NAMALWA (cell line): ENCODE data around the gene FIZ1.
"Not testable (repeated sequence)": the region's sequence is repeated elsewhere in the genome, so short reads cannot be mapped to it uniquely, and the experiment has no call there.

Experiments
- DNase-seq: peaks from one replicate; pipeline ENCODE4 v3.0.0-alpha.2; 2015; ENCODE audit warnings: low spot score

The FIZ1 gene

DNA sequence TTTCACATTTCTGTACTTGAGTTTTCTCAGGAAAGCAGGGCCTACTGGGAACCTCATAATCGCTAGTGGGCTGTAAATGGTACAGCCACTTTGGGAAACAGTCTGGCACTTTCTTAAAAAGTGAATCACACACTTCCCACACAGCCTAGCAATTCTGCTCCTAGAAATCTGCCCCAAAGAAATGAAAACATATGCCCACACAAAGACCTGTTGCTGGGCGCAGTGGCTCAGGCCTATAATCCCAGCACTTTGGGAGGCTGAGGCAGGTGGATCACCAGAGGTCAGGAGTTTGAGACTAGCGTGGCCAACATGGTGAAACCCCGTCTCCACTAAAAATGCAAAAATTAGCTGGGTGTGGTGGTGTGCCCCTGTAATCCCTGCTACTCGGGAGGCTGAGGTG, 29.8 kb downstream of the FIZ1 start:
- not testable (repeated sequence) for DNase-seq

DNA sequence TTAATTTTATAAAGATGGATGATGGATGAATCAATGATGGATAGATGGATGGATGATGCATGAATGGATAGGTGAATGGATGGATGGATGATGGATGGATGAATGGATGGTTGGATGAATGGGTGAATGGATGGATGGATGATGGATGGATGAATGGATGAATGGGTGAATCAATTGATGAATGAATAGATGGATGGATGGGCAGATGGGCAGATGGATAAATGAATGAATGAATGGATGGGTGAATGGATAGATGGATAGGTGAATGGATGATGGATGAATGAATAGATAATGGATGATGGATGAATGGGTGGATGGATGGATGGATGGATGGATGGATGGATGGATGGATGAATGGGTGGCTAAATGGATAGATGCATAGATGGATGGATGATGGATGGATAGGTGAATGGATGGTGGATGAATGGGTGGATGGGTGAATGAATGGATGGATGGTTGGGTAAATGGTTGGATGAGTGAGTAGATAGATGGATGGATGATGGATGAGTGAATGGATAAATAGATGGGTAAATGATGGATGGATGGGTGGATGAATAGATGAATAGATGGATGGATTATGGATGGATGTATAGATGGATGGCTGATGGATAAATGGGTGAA, 31.5 kb downstream of the FIZ1 start:
- no peak for DNase-seq

DNA sequence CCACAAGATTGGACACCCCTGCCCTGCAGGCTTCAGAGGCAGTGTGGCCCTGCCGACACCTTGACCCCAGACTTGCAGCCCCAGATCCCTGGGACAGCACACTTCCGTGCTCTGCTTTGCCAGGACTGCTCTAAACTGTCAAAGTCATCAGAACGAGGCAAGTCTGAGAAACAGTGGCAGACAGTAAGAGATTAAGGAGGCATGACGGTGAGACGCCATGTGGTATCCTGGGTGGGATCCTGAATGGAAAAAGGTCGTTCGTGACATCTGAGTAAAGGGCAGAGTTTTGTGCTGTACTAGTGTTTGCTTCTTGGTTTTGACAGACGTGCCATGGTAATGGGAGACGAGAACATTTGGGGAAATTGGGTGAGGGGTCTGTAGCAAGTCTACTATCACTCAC, 32.5 kb downstream of the FIZ1 start:
- DNase-seq, result no peak

DNA sequence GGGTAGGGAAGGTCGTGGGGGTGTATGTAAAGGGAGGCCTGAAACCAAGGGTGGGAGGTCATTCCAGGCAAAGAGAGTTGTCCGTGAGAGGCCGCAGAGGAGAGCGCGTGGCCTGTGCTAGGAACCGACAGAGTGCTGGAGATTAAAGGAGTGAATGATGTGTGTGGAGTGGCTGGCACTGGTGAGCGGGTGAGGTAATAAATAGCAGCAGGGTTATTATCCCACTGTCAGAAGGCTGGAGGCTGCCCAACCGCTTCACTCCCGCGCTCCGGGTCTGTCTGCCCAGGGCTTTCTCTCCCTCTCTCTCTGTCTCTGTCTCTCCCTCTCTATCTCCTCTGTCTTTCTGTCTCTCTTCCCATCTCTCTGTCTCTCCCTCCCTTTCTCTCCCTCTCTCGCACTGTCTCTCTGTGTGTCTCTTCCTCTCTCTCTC, 36.0 kb downstream of the FIZ1 start:
- no peak for DNase-seq

DNA sequence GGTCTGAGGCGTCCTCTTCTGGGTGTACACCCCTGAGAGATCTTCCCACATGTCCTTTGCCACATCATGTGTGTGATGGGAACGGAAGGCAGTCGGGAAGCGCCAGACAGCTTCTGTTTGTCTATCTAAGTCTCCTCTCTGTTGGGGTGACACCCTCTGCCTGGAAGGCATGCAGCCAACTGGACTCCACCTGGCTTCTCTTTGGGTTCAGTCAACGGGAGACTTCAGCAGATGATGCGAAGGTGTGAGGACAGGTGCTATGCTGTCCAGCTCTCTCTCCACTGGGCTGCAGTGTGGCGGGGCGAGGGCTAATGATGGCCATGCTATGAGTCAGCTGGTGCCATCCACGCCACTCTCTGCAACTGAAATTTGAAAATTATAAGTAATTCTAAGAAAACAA, 39.6 kb downstream of the FIZ1 start:
- no peak for DNase-seq

DNA sequence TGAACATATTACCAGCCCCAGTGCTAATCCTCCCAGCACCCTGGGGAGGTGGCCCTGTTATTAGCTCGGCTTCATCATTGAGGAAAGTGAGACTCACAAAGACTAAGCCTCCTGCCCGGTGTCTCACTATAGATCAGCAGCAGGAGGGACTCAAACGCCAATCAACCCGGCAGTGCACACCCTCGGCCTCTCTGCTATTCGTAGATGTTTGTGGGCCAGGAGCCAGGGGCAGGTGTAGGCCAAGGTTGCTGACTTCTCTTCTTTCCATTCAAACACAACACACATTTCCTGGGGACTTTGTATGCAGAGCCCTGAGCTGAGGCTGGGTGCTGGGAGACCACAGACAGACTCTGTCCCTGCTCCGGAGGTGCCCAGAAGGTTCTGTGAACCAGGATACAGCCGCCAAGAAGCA, 44.6 kb downstream of the FIZ1 start:
- DNase-seq, result no peak

DNA sequence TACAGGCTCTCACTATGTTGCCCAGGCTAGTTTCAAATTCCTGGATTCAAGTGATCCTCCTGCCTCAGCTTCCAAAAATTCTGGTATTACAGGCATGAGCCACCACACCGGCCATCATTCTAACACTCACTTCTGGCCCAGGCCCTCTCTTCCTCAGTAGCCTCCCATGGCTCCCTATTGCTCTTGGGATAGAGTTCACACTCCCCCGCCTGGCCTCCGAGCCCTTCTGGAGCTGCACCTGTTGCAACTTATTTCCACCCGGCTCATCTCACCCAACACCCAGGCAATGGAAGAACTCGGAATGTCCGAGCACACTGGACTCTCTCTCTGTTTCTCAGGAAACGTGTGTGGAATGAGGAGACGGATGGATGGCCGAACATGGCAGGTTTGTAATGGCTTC, 45.0 kb downstream of the FIZ1 start:
- no peak for DNase-seq

DNA sequence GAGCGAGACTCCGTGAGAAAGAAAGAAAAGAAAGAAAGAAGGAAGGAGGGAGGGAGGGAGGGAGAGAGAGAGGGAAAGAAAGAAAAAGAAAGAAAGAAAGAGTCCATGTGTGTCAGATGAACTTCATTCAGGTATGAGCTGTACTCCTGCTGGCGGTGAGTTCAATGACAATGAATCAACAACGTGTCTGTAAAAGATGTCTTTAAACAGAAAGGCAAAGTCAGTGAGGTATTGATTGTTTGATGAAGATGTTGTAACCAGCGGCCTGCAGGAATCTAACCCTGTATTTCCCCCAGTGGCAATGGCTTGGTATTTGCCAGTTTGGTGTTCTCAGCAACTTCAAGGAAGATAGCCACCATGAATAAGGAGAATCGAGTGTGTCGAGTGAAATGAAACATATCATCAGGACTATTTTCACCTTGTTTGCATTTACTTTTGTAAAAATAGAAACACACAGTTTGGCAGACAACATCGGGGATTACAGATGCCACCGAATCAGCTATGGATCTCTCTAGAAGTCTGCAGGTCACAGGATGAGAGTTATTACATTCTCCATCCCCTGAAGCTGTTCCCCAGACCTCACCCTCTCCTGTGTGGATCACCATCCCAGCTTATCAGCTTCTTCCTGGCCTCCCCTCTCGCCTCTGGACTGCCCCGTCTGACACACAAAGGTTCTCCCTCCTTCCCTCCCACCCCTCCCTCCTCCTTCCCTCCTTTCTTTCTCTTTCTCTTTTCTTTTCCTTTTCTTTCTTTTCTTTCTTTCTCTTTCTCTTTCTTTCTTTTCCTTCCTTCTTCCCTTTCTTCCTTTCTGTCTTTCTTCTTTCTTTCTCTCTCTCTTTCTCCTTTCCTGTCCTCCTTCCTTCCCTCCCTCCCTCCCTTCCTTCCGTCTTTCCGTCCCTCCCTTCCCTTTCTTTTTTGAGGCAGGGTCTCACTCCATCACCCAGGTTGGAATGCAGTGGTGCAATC, 45.8 kb downstream of the FIZ1 start:
- no peak for DNase-seq

DNA sequence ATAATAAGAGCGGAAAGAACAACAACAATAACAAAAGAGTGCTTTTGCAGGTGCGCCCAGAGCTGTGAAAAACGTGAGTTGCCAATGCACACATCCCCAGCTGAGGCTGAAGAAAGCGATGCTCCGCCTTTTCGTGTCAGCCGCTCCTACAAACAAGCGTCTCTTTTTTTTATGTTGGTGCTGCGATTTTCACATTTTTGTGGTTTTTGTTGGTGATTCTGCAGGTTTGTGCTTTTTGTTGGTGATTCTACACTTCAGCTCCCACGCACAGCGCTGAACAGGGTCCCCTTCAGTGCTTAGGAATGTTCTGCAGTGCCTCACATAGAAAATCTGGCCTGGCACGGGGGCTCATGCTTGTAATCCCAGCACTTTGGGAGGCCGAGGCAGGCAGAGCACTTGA, 46.7 kb downstream of the FIZ1 start:
- no peak for DNase-seq

DNA sequence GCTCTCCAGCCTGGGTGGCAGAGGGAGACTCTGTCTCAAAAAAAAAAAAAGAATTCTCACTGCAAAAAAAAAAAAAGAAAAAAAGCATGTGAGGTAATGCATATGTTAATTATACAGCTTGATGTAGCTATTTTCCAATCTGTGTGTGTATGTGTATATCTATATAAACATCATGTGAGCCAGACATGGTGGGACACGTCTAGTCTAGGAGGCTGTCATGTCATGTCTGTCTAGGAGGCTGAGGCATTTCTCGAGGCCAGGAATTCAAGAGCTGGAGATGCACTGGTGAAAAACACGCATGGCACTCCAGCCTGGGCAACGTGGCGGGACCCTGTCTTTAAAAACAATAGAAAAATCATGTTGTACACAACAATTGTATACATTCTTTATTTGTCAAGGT, 47.1 kb downstream of the FIZ1 start:
- DNase-seq, result no peak

DNA sequence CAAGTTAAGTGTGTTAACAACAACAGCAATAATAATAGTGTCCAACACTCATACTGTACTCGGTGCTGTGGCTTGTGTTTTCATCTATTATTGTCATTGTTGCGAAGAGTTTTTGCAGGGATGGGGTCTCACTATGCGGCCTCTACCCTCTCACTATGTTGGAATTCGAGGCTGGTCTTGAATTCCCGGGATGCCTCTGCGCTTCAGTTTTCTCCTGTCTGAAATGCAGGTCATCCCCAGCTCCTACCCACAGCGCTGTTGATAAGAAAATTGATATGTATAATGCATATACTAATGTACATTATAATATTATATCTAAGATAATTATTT, 49.0 kb downstream of the FIZ1 start:
- DNase-seq, result no peak

DNA sequence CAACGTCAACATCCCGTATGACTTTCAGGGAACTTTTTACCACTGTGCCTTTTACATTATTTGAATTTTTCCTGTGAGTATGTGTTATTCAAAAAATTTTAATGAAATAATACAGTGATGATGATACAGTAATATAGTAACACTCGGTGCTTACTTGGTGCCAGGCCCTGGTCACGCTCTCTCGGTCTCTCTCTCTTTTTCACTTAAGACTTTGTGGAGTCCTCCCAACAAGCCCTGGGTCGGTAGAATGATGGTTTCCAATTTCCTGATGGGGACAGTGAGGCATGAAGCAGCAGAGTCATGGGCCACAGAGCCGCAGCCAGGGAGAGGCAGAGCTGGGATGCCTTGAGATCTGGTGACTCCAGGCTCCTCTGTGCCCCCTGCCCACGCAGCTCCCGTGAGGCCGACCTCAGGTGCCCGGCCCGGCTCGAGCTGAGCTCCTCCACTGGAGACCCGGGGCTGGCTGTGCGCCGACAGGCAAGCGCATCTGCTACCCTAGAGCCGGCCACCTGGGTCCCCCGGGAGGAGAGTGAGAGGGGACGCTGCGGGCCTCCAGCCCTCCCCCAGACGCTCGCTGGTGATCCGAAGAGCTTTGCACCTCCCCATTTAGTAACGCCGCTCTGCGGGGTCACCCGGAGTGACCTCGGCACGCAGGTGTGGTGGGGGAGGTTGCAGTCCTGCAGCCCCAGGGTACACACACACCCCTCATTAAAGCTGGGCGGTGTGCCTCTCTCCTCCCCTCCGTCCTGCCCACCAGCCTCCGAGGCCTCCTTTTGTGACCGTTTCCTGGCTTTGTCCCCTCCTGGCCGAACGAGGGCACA, 49.6 kb downstream of the FIZ1 start:
- peak; percentile 54 for DNase-seq

DNA sequence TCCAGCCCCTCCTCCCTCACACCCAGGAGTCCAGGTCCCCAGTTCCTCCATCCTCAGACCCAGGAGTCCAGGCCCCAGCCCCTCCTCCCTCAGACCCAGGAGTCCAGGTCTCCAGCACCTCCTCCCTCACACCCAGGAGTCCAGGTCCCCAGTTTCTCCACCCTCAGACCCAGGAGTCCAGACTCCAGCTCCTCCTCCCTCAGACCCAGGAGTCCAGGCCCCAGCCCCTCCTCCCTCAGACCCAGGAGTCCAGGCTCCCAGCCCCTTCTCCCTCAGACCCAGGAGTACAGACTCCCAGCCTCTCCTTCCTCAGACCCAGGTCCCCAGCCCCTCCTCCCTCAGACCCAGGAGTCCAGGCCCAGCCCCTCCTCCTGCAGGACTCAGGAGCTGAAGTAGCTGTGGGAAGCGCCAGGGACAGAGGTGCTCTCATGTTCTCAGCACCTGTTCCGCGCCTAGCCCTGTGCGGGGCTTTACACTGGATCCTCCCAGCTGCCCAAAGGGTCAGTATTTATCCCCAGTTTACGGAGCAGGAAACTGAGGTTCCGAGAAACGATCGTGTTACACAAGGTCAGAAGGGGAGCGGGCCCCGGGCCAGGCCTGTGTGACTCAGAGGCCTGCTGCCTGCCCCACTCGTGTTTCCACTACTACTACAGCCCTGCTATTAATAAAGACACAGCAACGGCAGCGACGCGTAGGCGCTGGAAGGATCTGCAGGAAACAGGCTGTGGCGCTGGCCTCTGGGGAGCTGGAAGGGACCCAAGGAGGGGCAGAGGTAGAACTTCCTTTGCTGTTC, 52.3 kb downstream of the FIZ1 start:
- no peak for DNase-seq

DNA sequence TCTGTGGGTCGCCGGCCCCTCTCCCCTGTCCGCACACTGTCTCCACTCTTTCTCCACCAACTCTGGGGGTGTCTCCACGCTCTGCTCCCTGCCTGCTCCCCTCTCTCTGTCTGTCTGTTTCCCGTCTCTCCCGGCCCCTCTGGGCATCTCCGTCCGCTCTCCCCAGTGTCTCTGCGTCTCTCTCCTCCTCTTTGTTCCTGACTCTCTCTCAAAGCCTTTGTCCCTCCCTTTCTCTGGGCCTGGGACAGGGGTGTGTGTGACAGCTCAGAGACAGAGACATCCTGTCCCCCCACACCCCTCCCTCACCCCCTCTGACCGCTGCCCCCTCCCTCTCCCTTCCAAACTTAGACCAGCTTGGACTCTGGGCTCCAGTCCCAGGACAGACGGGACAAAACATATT, 53.3 kb downstream of the FIZ1 start:
- no peak for DNase-seq

DNA sequence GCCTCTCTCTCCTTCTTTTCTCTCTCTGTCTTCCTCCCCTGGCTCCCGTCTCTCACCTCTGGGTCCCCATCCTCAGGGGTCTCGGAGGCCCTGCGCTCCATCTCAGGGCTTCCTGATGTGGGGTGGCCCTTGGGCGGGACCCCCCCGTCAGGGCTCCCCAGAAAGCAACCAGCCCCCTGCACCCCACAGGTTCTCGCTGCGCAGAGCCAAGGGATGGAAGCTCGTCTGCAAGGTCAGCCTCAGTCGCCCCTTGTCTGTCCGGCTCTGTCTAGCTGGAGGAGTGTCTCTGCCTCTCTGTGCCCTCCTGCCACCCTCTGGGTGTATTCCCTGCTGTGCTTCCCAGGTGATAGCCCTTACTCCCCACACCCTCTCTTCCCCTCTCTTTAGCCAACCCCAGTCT, 53.9 kb downstream of the FIZ1 start, which contains the start of gene SBK3:
SBK3 (minus strand) TSS at position 101 of the 400 bp plus-strand sequence; CDS start at position 101, 0 bp downstream.
- no peak for DNase-seq

DNA sequence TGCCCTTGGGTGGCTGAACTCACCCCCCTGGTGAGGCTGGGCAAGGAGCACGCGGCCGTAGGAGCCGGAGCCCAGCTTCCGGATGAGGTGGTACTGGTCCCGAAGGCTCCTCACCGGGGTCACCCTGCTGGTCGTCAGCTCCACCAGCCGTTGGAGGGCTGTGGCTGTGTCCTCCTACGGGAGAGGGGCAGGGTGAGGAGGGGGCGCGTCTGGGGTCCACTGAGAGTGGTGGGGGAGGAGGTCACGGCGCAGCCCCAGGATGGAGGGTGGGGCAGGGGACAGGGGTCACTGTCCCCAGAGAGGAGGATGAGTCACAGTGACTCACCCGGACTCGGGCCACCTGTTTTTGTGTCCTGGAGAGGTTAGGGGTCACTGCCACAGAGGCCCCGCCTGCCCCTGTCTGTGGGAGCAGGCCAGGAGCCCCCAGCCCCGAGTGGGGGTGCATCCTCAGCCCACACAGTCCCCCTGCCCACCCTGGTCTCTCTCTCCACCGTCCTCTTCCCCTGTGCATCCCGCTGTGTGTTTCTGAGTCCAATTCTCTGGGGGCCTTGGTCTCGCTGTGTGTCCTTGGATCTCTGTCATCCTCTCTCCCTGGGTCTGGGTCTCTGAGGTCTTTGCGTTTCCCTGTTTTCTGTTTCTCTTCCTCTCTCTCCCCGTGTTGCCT, 54.4 kb downstream of the FIZ1 start:
- DNase-seq, result no peak

DNA sequence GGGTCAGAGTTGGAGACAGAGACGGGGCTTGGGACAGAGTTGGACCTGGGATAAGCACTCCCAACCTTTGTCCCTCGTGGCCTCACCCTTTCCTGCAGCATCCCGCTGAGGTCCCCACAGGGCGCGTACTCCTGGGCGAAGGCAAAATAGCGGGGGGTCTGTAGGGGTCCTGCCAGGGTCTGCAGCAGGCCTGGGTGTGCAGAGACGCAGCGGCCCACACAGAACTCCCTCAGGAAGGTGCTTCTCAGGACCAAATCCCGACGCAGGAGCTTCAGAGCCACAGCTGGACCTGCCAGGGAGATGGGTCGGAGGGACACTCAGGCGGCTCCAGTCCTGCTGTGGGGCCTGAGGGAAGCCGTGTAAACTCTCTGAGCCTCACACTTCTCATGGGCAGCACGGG, 55.3 kb downstream of the FIZ1 start:
- DNase-seq, result no peak

DNA sequence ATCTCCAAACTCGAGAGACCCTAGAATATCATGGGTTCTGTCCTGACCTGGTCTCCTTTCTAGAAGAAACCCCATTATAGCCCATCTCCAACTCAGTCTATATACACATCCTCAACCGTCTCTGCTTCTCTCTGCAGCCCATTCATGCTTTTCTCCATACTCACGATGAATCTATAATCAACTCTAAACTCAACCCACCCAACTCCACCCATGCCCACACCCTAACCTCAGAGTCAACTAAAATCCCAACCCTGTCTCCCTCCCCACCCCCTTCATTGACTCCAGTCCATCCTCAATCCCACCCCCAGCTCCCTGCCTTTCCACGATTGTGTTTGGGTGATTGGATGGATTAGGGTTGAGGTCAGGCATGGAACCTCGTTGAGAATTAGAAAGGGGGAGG, 55.8 kb downstream of the FIZ1 start:
- no peak for DNase-seq

DNA sequence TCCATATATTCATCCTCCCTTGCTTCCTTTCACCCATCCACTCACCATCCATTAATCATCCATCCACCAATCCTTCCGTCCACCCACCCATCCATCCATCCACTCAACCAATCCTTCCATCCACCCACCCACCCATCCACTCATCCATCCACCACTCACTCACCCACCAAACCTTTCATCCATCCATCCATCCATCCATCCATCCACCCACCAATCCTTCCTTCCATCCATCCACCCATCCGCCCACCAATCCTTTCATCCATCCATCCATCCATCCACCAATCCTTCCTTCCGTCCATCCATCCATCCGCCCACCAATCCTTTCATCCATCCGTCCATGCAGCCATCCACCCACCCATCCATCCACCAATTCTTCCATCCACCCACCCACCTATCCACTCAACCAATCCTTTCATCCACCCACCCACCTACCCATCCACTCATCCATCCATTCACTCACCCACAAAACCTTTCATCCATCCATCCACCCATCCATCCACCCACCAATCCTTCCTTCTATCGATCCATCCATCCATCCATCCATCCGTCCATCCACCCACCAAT, 56.9 kb downstream of the FIZ1 start:
- no peak for DNase-seq
